ENCODE data around the gene RASGRP1. TPM values are rescaled to one million over a fixed set of nuclear protein-coding genes. Genes with fewer than 3 reads are reported as not detected.

The RASGRP1 gene
- total RNA-seq, 4 donors from 2014 or later: 0.29 to 0.99 (median 0.66) TPM

- TF ChIP-seq, protein P1, sequence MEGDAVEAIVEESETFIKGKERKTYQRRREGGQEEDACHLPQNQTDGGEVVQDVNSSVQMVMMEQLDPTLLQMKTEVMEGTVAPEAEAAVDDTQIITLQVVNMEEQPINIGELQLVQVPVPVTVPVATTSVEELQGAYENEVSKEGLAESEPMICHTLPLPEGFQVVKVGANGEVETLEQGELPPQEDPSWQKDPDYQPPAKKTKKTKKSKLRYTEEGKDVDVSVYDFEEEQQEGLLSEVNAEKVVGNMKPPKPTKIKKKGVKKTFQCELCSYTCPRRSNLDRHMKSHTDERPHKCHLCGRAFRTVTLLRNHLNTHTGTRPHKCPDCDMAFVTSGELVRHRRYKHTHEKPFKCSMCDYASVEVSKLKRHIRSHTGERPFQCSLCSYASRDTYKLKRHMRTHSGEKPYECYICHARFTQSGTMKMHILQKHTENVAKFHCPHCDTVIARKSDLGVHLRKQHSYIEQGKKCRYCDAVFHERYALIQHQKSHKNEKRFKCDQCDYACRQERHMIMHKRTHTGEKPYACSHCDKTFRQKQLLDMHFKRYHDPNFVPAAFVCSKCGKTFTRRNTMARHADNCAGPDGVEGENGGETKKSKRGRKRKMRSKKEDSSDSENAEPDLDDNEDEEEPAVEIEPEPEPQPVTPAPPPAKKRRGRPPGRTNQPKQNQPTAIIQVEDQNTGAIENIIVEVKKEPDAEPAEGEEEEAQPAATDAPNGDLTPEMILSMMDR (IDR thresholded peaks at IDR 0.05): no peak
- TF ChIP-seq POLR2AphosphoS5 (IDR thresholded peaks at IDR 0.05) (no peak), EP300 (IDR thresholded peaks at IDR 0.05) (no peak), POLR2A (IDR thresholded peaks at IDR 0.05; ENCODE audit: low read depth) (no peak)
- H3K27me3 ChIP-seq: peaks cover 0 to 18% (median 0%) of the 10 kb centered on the region in 4 donors
- H3K27ac ChIP-seq (replicated peaks in 1 of 4): no peak overlapping the region
- H3K4me3 ChIP-seq: no peak overlapping the region
- intact Hi-C loops (cut with DNase I): no loop called here
- WGBS: 89% methylated on average over 4 of the region's 4 CpGs
- no peaks in the 10 kb centered on the region for H3K9me3 ChIP-seq
- DNase-seq (ENCODE audit: extremely low spot score): no peak
- H3K4me1 ChIP-seq: no peaks in the 10 kb centered on the region
- H3K36me3 ChIP-seq: no peaks in the 10 kb centered on the region
Measured at GRCh38 chr15:38509152-38509551, 55.5 kb downstream of the RASGRP1 start.

GRCh38 chr15:38508647-38509046 lies 56.0 kb downstream of the RASGRP1 start:
- WGBS: 96% methylated on average over 3 of the region's 3 CpGs
- no peak overlapping the region for H3K4me3 ChIP-seq
- peaks cover 0 to 13% (median 0%) of the 10 kb centered on the region in 4 donors for H3K27me3 ChIP-seq
- TF ChIP-seq POLR2A (IDR thresholded peaks at IDR 0.05; ENCODE audit: low read depth): no peak
- TF ChIP-seq EP300 (IDR thresholded peaks at IDR 0.05): no peak
- TF ChIP-seq POLR2AphosphoS5 (IDR thresholded peaks at IDR 0.05): no peak
- TF ChIP-seq, protein P1 (IDR thresholded peaks at IDR 0.05): no peak
- no peak overlapping the region for H3K27ac ChIP-seq (replicated peaks in 1 of 4)
- intact Hi-C loops (cut with DNase I): no loop called here
- DNase-seq (ENCODE audit: extremely low spot score): no peak
- no peaks in the 10 kb centered on the region for H3K36me3 ChIP-seq
- no peaks in the 10 kb centered on the region for H3K4me1 ChIP-seq
- H3K9me3 ChIP-seq: no peaks in the 10 kb centered on the region

- H3K4me3 ChIP-seq: no peak overlapping the region
- H3K36me3 ChIP-seq: no peaks in the 10 kb centered on the region
- intact Hi-C loops (cut with DNase I): no loop called here
Measured at GRCh38 chr15:38507570-38507969, 57.0 kb downstream of the RASGRP1 start.

DNA sequence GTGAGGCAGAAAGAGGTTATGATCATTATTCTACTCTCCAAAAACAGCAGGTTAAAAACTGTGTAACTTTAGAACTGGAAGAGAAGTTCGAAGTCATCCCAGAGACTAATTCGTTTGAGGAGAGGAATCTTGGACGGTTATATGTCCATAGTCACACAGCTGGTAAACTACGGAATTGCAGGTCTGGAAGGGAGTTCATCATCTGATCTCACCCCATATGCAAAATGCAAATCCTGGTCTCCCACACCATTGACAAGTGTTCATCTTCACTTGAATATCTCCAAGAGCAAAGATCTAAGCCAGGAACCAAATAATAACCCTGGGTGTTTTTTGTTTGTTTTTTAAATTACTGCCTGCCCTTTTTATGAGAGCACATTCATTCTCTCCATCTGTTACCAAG lies 57.6 kb downstream of the RASGRP1 start:
- Histone ChIP-seq H3K4me3 (no peak overlapping the region), H3K4me1 (no peaks in the 10 kb centered on the region), H3K9me3 (no peaks in the 10 kb centered on the region), H3K27ac (replicated peaks in 1 of 4) (no peak overlapping the region), H3K36me3 (no peaks in the 10 kb centered on the region), H3K27me3 (no peaks in the 10 kb centered on the region)
- DNase-seq (ENCODE audit: extremely low spot score): no peak
- TF ChIP-seq POLR2AphosphoS5 (IDR thresholded peaks at IDR 0.05) (no peak), POLR2A (IDR thresholded peaks at IDR 0.05; ENCODE audit: low read depth) (no peak), EP300 (IDR thresholded peaks at IDR 0.05) (no peak)
- TF ChIP-seq, protein P1 (IDR thresholded peaks at IDR 0.05): no peak
- intact Hi-C loops (cut with DNase I): no loop called here
- WGBS: 65% methylated on average over 4 of the region's 4 CpGs

More at GRCh38 chr15:38507570-38507969, 57.0 kb downstream of the RASGRP1 start:
- Histone ChIP-seq H3K9me3 (no peaks in the 10 kb centered on the region), H3K4me1 (no peaks in the 10 kb centered on the region), H3K27ac (replicated peaks in 1 of 4) (no peak overlapping the region), H3K27me3 (peaks cover 0 to 5% (median 0%) of the 10 kb centered on the region in 4 donors)
- no peak for DNase-seq (ENCODE audit: extremely low spot score)
- 92% methylated on average over 7 of the region's 7 CpGs for WGBS
- TF ChIP-seq, protein P1 (IDR thresholded peaks at IDR 0.05): no peak
- no peak for TF ChIP-seq EP300 (IDR thresholded peaks at IDR 0.05)
- TF ChIP-seq POLR2A (IDR thresholded peaks at IDR 0.05; ENCODE audit: low read depth): no peak
- TF ChIP-seq POLR2AphosphoS5 (IDR thresholded peaks at IDR 0.05): no peak
